Astrocyte of the cerebellum (primary cell): Measurements from ENCODE around the gene ZEB1.

Experiments
- DNase-seq: peaks from one replicate; pipeline ENCODE4 v3.0.0-alpha.2; 2011; ENCODE audit warnings: low read depth
- H3K4me3 ChIP-seq: 2 replicates; pipeline ENCODE4 v1.5.1; 2011; ENCODE audit warnings: mild to moderate bottlenecking, low read depth, low read length, moderate library complexity
- in situ Hi-C: cut with HindIII; loops from 2 replicates; pipeline ENCODE4 v1.10.0; 2017; ENCODE audit warnings: low sequenced_read_pairs
- TF ChIP-seq, protein P1 (sequence below): IDR thresholded peaks from 2 replicates; pipeline ENCODE4 v1.5.1; 2012; ENCODE audit warnings: low read length, low read depth, moderate library complexity, mild to moderate bottlenecking; ENCODE audit errors: missing control alignments

Gene ZEB1

DNA sequence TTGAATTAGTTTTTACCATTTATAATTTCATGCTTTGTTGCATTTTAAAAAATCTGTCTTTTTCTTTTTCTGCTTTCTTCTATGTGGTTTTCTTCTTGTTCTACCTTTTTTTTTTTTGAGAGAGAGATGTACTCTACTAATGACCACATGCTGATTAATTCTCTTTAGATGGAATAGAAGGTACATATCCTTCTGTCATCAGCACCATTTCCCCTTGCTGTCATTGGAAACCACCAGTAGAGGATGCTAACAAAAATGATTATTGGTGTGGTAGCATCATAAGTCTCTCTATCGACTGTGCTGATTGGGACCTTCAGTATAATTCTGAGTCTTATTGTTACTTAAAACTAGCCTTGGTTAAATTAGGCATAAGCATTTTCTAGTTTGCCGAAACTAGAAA lies 3.6 kb downstream of the ZEB1 start:
- in situ Hi-C loops: no loop called here
- H3K4me3 ChIP-seq: no peak overlapping the region
- TF ChIP-seq, protein P1, sequence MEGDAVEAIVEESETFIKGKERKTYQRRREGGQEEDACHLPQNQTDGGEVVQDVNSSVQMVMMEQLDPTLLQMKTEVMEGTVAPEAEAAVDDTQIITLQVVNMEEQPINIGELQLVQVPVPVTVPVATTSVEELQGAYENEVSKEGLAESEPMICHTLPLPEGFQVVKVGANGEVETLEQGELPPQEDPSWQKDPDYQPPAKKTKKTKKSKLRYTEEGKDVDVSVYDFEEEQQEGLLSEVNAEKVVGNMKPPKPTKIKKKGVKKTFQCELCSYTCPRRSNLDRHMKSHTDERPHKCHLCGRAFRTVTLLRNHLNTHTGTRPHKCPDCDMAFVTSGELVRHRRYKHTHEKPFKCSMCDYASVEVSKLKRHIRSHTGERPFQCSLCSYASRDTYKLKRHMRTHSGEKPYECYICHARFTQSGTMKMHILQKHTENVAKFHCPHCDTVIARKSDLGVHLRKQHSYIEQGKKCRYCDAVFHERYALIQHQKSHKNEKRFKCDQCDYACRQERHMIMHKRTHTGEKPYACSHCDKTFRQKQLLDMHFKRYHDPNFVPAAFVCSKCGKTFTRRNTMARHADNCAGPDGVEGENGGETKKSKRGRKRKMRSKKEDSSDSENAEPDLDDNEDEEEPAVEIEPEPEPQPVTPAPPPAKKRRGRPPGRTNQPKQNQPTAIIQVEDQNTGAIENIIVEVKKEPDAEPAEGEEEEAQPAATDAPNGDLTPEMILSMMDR: peak; percentile 52
- DNase-seq: no peak

DNA sequence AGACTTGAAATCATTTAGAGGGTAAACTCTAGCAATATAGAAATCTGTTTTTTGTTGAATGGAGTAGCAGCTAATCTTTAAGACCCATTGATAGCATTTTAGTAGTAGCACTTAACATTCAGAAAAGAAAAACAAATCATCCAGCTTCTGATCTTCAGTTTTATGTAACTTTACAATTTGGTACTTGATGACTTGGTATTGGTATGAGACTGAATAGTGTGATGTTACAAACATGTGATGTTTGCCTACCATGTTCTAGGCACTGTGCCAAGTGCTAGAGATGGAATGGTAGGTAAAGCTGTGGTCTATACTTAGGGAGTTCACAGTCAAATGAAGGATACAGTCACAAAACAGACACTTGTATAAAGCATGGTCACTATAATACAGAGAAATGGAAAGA lies 21.3 kb downstream of the ZEB1 start:
- no peak for DNase-seq
- TF ChIP-seq, protein P1: no peak
- in situ Hi-C loops: no loop called here
- no peak overlapping the region for H3K4me3 ChIP-seq

DNA sequence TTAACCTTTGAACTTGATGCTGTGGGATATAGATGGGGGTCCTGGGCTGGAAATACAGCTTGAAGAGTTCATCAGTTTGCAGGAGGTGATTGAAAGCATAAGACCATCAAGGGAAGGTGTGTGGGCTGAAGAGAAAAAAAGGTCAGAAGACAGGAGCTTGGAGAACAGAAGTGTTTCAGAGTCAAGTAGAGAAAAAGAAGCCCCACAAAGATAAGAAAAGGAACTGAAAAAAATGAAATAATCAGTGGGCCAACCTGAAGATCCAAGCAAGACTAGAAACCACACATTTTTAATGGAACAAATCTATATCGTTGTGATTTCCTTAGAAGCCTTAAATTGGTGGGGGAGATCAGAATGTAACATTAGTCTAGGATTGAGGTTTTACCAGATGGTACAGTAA lies 22.5 kb downstream of the ZEB1 start:
- DNase-seq: no peak
- TF ChIP-seq, protein P1: no peak
- no peak overlapping the region for H3K4me3 ChIP-seq
- in situ Hi-C loops: no loop called here

DNA sequence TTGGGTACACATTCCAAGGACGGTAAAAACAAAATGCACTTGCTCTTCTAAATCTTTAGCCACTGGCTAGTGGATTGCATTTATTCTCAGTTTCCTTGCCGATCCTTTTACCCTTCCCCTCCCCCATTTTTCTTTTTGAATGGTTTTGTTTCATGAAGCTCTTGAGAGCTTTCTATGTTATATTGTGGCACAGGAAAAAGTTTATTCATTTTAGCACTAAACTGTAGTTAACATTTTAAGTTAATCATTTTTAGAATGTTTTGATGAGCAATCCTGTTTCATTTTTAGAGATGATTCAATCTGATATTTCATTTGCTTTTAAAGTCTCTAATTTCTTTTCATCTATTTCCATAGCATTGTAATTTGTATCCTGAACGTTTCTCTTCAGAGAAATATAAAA lies 24.0 kb downstream of the ZEB1 start:
- TF ChIP-seq, protein P1: no peak
- no peak overlapping the region for H3K4me3 ChIP-seq
- in situ Hi-C loops: no loop called here
- no peak for DNase-seq

DNA sequence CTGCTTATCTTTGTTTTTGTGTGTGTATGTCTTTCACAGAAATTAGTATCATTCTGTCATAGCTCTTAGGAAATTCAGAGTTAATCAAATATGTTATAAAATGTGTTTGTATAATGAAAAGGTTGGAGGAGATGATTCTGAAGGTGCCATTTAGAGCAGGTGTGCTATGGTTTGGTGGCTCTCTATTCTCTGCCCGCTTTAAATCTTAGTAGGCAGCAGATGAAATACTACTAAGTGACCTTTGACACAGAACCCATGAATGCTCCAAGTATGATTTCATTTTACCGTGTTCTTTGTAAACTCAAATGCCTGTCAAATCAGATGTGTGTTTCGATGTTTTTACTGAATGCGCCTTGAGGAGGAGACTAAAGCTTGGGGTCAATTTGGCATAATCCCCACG lies 24.5 kb downstream of the ZEB1 start:
- no peak for DNase-seq
- H3K4me3 ChIP-seq: no peak overlapping the region
- in situ Hi-C loops: no loop called here
- TF ChIP-seq, protein P1: no peak

GRCh38 chr10:31345886-31346285 lies 26.9 kb downstream of the ZEB1 start:
- in situ Hi-C loops: no loop called here
- H3K4me3 ChIP-seq: no peak overlapping the region
- no peak for DNase-seq
- TF ChIP-seq, protein P1: no peak

GRCh38 chr10:31346953-31347352 lies 27.9 kb downstream of the ZEB1 start:
- in situ Hi-C loops: no loop called here
- no peak for DNase-seq
- TF ChIP-seq, protein P1: no peak
- H3K4me3 ChIP-seq: no peak overlapping the region
